SW480 (cell line): ENCODE results near the gene ZNF134.

Experiments used
- DNase-seq: peaks from one replicate; pipeline ENCODE4 v3.0.0-alpha.2; 2016; ENCODE audit warnings: low spot score

ZNF134 gene

DNA sequence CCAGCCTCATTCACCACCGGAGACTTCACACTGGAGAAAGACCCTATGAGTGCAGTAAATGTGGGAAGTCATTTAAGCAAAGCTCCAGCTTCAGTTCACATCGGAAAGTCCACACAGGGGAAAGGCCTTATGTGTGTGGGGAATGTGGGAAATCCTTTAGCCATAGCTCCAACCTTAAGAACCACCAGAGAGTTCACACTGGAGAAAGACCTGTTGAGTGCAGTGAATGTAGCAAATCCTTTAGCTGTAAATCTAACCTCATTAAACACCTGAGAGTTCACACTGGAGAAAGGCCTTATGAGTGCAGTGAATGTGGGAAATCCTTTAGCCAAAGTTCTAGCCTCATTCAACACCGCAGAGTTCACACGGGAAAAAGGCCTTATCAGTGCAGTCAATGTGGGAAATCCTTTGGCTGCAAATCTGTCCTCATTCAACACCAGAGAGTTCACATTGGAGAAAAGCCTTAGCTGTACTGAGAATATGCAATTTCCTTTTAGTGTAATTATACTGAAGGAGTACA is 27.7 kb downstream of the ZNF134 start:
- no peak for DNase-seq

DNA sequence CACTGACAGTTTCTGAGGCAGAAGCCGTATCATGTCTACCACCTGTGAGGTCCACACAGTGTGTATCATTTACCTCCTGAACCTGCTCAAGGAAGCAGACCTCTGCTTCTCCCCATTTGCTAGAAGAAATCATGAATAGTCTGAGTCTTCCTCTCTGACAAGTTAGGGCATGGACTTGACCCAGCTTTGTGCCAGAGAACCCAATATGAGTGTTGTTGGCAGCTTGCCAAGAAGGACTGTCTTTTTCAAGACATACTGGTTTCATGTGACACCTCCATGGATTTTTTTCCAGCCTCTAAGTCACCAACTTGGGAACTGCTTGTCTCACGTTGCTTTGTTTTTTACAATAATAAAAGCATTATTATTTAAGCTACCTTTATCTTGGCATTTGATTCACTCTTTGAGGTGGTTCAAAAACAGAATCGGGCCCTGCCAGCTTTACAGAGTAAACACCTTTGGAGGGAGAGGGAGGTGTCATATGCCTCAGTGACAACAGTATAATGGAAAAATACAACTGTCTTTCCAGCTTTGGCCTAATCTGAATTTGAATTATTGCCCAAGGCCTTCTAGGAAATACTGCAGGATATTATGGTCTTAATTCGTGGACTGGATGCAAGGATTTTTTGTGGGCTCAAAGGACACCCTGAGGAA is 28.5 kb downstream of the ZNF134 start:
- no peak for DNase-seq

DNA sequence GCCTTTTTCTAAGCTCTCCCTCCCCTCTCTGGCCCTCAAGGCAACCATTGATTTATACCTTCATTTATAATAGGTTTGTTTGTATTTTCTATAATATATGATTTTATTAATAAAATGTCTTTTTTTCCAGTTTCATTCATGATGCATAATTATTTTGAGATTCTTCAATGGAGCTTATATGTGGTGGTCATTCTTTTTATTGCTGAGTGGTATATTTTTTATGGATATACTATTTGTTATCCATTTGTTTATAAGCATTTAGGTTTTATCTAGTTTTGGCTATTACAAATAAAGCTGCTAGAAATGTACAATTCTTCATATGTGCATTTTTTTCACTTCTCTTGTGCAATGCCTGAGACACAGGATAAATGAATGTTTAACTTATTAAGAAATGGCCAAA is 29.7 kb downstream of the ZNF134 start:
- DNase-seq, result no peak

DNA sequence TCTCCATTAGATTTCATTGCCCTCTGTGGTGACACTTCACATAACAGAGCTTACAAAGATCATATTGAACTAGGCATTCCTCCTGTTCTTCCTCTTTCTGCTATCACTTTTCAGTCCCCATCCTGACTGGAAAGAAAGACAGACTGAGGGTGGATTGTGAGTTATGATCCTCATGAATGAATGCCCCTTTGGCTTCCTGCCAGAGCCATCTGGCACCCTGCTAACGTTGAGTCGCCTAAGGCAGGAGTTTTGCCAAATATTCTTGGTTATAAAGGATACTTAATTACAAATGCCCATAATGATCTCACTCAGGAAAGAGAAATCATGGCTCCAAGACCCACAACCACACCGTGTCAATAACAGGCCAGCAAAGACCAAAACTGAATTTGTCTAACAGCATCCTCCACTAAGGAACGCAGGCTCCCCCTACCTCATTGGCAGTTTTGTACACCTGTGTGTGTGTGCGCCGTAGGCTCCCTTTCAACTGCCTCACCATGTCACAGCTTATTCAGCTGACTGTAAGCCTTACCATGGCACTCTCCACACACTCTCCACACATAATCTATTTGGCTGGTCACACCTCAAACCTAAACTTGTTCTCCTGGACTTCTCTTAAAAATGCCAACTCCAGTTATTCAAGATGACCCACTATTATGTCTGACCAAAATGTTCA is 34.4 kb downstream of the ZNF134 start:
- DNase-seq, result no peak

DNA sequence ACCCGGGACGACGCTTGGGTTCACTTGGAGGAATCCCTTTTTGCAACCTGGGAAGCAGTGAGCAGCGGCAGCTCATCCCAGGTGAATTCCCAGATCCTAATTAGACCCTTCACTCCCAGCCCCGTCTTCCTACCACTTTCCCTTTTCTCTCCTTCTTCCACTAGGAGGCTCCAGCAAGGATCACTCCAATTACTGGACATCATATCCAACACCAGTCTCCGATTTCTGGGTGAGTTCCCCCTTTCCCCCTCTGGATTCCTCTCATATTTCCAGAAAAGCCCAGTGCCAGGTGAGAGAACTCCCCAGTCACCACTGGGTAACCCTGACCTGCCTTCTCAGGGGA is 37.6 kb downstream of the ZNF134 start:
- no peak for DNase-seq

DNA sequence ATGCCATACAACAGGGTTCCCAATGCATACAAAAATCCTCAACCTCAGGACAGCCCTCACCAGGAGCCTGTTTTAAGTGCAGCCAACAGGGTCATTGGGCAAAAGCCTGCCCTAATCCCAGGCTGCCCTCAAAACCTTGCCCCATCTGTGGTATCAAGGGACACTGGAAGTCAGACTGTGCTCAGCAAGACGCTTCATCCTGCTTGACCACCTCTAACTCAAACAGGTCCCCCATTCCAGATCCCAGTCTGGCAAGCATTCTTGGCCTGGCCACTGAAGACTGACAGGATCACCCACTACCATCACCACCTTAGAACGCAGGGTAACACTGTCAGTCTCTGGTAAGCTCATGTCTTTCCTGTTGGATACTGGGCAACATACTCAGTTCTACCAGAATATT is 39.6 kb downstream of the ZNF134 start:
- no peak for DNase-seq

DNA sequence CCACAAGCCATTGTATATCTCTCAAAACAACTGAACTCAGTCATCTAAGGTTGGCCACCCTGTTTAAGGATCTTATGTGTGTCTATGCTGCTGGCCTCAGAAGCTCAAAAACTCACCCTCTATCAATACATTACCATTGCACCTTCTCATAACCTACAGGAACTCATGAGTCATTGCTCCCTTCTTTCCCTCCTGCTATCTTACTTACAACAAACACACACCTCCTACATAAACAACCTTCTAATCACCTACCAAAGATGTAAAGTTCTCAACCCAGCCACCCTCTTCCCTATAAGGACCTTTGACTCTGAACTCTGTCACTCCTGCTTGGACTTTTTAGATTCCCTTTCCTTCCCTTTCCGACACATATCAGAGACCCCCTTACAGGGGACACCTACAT is 41.4 kb downstream of the ZNF134 start:
- no peak for DNase-seq

DNA sequence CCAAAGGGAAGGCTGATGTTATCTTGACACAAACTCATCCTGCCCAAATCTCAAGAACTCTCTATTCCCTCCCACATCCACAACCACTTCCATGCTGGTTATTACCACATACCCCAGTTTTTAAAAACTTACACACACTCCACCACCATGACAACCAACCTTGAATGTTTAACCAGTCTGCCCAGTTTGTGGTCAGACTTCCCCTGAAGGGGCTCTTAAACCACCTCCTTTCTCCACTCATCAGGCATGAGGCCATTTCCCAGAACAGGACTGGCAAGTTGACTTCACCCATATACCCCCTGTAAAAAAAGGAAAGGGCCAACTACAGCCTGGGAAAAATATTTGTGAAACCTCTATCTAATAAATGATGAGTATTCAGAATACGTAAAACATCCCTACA is 42.3 kb downstream of the ZNF134 start:
- DNase-seq, result no peak

DNA sequence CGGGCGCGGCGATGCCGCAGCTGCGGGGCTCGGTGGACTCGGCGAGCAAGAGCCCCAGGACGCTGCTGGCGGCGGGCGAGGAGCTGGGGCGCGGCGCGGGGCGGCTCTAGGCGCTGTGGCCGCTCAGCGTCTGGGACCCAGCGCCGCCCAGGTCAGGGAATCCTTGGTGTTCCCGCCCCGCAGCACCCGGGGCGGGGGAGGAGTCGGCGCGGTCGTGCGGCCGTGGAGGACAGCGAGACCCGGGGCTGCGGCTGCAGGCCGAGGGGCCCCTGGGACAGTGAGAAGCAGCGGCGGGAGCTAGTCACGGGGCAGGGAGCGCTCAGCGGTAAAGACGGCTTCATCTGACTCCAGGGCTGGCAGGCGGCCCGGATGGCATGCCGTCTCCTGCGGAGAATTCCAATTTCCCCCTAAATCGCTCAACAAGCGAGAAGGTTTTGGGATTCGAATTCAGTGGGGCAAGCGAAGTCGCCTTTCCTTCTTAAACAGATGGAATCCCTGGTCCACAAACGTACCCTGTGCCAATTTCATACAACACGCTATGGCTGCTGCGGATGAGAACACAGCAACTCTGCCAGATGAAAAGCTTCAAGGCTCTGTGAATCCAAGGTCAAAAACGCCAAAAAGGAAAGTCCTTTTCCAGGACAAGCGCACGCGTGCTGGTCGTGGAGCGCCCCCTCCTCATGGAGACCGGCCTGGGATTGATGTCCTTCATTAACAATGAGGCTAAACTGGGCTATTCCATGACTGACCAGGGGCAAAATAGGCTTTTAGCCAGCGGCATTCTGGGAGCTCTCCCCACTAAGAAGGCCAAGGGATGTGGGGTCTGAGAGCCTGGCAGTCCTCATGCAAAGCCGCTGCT is 50.5 kb downstream of the ZNF134 start:
- DNase-seq, result peak; percentile 39

DNA sequence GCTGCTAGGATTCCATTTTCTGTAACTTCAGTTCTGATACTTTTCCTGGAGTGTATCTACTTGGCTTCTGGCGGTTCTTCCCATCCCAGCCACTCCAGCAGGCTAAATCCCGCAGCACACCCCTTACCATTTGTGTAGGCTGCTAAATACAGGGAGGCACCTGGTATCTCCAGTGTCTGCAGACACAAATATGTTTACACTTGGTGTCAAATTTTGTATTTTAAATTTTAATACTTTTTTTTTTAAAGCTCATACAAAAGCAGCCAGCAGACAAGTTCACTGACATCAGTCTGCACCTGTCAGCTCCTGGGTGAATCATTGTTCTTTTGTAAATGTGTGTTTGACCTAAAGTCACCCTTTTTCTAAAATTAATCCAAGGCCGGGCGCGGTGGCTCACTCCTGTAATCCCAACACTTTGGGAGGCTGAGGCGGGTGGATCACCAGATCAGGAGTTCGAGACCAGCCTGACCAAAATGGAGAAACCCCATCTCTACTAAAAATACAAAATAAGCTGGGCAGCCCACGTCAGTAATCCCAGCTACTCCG is 51.3 kb downstream of the ZNF134 start:
- no peak for DNase-seq

DNA sequence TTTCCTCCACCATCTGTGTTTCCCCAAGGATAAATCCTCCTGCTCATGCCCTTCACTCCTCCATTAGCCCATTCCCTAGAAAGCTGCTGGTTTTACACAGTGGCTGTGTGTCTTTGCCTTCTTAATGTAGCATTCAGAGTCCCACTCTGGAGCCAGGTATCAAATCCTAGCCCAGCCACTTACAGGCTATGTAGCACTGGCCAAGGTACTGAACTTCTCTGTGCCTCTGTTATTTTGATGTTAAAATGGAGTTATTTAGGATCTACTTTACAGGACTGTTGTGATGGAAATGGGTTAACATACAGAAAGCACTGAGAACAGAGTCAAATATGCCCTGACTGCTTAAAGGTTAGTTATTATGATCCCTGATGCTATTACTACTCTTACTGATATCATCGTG is 53.2 kb downstream of the ZNF134 start:
- DNase-seq, result no peak

DNA sequence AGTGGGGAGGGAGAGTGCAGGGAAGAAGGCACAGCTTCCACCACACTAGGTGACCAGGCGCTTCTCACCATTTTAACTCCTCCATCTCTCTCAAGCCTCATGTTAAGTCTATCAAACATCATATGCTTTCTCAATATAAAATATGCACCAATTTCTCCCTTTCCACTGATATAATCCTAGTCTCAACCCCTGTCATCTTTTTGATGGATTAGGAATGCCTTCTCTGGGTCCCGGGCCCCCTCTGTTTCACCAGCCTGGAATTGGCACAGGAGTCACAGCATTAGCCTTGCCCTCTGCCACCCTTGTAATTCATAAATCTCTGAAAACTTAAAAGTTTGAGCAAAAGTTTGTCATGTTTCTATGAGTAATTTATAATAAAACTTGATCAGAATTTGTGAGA is 54.6 kb downstream of the ZNF134 start, which contains the start of gene ZSCAN4:
Gene ZSCAN4 (plus strand): TSS at position 301 of the 400 bp plus-strand sequence. CDS start 7,211 bp downstream, outside the sequence.
- DNase-seq, result no peak

DNA sequence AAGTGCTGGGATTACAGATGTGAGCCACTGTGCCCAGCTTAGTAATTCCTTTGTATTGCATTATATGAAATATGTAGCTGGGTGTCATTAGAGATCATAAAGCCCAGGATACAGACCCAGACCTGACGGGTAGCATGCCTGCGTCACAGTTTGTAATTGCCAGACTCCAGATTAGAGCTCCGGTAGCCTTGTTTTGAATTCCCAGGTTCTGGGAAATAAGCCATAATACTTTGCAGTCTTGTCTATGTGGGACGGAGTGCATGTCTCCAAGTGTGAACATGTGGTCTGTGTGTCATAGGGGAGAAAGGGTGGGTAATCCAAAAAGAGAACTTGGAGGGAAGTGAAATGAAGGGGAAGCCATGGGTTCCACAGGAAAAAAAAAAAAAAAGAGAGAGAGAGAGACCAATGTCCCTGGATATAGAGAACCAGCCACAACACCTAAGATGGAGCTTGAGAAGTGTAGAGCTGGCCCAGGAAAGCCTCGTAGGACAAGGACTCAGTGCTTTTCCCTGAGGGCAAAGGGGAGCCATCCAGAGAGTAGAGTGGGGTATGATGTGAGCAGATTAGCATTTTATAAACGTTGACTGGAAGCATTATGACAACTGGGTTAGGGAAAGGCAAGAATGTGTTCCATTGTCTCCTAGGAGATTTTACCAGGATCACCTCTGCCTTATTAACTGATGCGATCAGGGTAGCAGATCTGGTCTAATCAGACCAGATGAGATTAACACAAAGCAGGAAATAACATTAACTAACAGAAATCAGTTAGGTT is 57.3 kb downstream of the ZNF134 start:
- no peak for DNase-seq

DNA sequence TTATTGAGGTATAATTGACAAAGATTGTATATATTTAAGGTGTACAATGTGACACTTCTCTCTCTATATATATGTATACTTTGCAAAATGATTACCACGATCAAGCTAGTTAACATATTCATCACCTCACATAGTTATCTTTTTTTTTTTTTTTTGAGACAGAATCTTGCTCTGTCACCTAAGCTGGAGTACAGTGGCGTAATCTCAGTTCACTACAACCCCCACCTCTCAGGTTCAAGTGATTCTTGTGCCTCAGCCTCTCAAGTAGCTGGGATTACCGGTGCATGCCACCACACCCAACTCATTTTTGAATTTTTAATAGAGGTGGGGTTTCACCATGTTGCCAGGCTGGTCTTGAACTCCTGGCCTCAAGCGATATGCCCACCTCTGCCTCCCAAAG is 58.4 kb downstream of the ZNF134 start:
- DNase-seq, result no peak
